ENCODE measurements around the gene SC5D.

The SC5D gene

DNA sequence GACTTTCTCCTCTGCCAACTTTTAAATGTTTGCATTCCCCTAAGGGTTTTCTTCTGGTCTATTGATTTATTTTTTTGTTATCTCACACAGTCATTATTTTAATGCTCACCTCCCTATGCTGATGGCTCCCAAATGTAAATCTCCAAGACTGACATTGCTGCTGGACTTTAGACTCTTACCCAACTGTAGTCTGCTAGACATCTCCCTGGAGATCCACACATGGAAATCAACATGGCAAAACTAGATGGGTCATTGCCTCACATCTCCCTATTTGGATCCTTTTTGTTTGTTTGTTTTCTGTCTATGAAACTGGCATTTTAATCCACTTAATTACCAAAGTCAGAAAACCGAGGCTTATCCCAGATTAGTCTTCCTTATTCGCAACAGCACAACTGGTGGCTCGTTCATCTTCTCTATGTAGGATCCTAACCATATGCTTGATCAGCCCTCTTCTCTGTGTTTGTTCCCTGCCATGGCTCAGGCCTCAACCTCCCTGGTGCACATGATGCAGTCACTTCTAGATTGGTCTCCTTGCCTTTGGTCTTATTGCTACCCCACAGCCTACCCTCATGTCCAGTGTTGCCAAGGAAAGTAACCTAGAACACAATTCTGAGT lies 37.3 kb downstream of the SC5D start:
- no peak for DNase-seq

DNA sequence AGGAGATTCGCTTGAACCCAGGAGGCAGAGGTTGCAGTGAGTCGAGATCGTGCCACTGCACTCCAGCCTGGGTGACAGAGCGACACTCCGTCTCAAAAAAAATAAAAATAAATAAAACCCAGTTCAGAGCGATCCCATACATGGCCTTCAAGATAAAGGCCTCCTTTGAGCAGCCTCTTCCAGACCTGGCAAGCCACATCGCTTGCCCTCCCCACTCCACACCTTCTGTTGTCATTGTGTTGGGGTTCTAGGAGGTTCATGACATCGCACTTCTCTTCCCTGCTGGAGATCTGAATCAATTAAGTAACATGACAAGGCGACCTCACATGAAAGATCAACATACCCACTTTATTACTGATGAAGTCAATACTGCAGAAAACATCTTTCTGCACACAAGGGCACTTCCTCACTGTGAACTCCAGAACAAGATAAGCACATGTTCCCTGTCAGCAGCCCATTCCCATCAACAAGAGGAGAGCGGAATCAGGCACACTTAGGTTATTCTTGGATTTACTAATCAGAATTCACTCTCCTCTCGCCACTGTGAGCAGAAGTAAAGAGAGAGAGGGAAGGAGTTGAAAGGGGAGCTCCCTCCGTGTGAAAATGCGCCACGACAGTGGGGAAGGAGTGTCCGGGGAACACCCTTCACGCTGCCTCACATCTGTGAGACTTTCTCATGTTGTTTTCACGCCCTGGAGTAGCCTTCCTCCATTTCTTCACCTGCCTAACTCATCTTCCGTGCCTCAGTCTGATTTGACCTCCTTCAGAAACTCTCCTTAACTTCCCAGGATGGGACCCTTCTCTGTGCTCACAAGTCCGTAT lies 38.3 kb downstream of the SC5D start:
- no peak for DNase-seq

DNA sequence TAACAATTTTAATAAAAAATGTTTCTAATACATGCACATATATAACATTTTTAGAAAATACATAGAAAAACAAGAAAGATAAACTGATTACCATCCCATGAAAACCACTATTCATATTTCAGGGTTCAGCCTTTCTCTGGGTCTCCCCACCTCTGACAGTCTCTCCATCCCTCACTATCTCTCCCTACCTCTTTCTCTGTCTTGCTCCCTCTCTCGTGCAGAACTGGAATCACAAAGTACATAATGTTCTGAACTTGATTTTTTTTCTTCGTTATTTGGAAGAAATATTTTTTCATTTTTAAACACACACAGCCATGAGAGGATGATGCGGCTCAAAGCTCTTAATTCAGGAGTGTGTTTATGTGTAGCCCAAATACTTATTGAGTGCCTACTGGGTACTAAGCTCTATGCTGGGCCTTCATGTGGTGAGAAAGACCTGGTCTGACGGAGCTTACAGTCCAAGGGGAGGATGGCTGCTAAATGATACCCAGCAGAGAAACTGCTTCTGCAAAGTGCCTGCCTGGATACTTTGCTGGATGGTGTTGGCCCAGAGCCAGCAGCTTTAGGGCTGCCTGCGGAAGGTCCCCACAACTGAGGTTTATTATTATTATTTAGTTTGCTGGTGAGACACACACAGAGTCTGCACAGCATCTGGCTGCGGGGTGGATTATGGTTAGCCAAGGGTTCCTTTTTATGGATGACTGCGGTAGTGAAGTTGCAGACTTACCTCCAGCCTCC lies 42.6 kb downstream of the SC5D start:
- no peak for DNase-seq

- DNase-seq, result no peak
Measured at GRCh38 chr11:121336279-121336937, 43.8 kb downstream of the SC5D start.

DNA sequence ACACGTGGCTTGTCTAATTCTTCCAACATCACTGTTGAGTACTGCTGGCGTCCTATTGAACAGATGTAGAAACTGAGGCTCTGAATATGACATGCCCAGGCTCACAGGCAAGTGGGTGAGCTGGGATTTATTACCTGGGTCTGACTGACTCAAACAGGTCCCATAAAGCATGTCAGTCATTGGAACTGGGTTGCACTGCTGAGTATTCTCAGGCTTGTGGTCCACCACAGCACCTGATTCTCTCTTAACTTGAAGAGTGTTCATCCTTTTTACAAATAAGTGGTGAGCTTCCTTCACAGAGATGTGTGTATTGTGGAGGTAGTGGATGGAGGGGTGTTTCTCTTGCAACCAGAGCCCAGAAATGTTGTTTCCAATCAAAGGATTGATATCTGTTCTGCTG lies 44.5 kb downstream of the SC5D start:
- no peak for DNase-seq

DNA sequence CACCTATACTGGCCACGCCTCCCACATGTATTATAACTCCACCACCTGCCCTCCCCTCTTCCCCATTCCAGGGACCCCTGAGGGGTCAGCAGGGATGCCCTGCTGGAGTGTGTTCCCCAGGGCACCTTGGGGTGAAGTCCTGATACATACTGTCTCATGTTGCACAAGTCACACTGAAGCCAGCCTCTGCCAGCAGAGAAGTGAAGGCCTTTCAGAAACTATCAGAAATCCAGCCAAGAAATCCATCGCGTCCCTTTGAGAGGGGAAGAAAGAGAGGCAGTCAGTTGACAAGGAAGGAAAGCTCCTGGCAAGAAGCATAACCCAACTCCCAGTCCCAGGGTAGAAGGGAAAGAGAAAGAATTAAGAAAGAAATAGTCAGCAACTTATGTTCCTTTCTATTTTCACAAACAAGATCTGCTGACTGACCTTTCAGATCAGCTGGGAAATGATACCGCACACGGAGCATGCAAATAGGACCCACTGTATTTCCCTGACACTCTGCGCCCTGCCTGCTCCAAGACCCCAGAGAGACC lies 45.2 kb downstream of the SC5D start:
- no peak for DNase-seq

GRCh38 chr11:121338536-121338935 lies 46.0 kb downstream of the SC5D start:
- DNase-seq, result no peak

DNA sequence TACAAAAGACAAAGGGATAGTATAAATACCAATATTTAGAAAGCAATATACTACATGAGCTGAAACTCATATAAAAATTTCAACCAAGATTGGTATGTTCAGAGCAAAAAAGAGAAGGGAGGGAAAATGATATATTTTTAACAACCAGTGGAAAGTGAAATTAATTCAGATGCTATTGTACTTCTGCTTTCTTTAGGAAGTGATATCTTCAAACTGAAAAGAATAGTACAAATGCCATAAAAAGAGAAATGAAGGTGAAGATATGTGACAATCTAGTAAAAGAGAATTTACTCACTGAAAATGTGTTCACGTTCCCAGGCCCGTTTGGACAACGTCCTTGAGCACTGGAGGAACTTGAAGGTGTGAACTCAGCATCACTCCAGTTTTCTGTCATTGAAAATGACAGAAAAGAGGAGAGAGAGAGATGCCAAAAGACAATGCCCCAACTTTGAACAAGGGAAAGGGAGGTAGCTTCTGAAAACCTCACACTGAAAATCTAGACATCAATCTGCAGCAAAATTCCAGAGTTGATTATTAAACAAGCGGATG lies 47.5 kb downstream of the SC5D start:
- DNase-seq, result no peak

- DNase-seq, result no peak
Measured at GRCh38 chr11:121341609-121342008, 49.0 kb downstream of the SC5D start.

DNA sequence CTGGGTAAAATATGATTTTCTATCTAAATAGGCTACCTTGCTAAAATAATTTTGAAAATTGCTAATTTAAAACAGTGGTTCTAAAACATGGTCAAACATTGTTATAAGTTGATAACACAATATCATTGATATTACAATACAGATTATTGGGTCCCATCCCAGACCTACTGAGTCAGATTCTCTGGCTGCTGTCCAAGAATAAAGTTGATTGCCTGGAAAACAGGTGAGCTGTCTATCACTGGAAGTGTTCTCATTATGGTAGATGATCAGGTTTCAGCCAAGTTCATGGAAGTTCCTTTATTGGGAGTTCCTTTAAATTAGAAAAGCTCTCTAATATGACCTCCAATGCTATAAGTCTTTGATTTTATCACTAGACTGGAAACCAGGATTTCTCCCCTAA lies 52.3 kb downstream of the SC5D start:
- DNase-seq, result no peak

GRCh38 chr11:121347094-121347493 lies 54.5 kb downstream of the SC5D start:
- DNase-seq, result no peak

DNA sequence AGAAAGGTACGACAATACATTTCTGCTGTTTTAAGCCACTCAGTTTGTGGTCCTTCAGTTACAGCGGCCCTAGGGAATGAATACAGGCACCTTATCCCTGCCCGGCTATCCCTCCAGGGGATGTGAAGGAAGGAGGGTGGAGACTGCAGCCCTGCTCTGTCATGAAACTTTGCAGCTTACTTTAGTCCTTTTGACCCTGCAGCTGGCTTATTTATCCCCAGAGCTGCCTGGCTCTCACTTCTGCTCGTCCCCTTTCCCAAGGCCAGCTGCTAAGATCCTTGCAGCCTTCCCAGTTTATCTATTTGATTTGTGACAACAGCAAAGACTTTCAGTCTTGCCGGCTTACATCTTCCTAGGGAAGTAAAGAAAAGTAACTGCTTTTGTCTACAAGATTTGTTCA lies 55.2 kb downstream of the SC5D start:
- DNase-seq, result no peak

GRCh38 chr11:121348220-121348875 lies 55.8 kb downstream of the SC5D start:
- no peak for DNase-seq

DNA sequence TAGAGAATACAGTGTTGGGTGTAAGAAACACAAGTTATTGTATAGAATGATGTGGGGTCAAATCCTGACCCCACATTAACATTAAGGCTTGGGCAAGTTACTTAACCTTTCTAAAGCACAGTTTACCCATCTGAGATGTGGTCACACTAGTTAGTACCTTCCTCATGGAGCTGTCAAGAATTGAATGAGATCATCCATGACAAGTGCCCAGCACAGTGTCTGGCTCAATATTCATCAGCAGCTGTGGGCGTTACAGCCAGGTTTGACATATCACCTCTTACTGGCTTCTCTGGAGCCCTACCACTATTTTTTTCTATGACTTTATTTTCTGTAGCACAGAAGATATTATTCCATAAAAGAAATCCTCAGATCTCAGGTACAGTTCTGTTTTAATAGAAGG lies 57.2 kb downstream of the SC5D start:
- no peak for DNase-seq

DNA sequence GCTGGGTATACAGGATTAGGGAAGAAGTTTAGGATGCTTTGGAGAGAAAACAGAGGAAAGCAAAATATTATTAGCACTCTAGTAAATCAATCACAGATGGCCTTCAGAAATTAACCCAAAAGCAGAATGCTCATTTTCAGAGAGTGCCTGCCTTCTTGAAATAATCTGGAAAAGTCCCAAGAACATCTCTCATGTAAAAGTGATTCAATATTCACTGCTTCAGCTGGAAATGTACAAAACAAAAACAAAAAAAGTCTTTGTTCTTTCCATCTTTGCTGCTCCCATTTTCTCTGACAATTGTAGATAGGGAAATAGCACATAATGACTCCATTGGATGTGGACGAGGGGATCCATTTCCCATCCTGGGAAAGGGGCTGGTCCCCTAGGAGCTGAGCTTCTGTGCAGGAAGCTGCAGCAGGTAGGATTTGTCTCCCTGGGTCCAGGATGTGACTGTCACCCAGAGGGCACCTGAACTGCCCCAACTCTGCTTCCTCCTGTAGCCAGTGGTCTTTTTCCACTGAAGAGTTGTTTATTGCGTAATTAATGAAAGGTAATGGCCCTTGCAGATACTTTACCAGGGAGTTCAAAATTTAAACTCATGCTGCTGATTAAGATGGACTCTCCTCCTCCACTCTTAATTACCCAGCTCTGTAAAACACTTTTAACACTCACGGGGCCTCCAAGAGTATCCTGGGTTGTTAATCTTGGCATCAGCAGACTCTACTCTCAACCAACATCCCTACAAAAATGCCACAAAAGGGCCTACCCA lies 57.9 kb downstream of the SC5D start:
- no peak for DNase-seq

GRCh38 chr11:121351083-121351630 lies 58.6 kb downstream of the SC5D start:
- no peak for DNase-seq

DNA sequence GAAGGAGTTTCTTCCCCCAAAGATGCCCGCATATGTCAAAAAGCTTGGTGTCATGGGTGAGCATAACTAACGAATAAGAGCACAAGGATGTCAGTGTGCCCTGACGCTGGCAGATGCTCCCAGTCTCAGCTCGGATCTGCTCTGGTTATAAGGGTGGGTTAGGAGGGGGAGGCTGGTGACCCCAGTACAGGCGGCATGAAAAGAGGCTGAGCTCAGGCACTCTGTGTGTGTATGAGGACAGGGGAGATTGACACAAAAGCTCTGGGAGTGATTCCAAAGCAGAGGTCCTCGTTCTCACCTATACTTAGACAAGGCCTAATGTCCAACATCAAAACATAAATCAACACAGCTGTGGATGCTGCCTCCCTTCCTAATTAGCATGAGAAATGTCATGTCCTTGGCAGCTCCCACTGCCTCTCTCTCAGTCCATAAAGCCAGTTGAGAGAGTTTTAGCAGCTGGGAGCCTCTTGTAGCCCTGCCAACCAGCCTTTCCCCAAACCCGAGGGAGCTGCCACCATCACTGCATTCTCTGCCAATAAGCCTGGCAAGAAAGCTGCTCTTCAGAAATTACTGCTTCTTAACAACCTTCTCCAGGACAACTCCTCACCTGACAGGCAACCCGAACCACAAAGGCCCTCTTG lies 59.8 kb downstream of the SC5D start:
- DNase-seq, result no peak

DNA sequence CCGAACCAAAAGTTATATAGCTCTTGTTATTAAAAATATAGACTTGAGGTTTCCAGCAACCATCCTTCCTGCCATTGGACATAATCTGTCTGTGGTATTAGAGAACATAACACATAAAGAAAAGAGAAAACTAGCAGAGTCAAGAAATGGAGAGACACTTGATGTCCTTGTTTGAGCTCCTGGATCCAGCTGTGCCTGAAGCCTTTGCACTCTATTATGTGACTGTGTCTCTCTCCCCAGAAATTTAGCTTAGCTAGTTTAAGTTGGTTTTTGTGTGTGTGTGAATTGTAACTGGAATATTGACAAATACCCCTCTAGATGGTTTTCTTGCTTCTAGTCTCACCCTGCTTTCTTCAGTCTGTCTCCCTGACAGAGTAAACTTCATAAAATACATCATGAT lies 61.6 kb downstream of the SC5D start:
- no peak for DNase-seq

DNA sequence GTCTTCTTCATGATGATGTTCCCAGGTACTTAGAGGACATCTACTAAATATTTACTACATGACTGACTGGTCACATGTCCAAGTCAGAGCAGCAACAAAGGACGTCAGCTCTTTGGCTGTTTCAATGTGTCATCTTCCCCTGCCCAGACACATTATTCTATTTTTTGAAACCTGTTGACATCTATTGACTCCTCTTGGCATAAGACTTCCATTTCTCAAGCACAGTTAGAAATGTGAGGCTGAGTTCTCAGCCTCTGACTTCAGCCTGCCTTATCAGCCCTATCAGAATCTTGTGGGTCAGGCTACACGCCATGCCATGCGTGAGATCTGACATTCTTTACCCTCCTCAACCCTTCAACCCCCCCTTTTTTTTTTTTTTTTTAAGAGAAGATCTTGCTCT lies 63.8 kb downstream of the SC5D start:
- DNase-seq, result no peak

All from effector CD8-positive, alpha-beta T cell (primary cell).